Measurements from ENCODE around the gene NFASC.

DNA sequence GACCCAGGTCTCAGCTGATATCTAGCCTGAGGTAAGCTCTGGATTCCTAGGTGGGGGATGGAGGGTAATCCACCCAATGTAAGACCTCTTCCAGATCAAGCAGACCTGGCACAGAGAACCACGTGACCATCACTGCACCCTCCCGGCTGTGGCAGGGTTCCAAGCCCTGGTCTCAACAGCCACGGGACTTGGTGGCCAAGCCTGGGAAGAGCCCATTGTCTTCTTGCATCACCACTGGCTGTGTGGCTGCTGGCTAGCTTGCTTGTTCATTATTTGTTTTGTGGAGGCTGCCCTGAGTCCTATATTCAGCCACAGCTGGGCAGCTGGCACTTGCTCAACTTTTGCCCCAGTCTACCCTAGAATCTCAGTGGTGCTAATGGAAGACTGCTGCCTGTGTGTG, 24.1 kb upstream of the NFASC start:
- TF ChIP-seq POLR2AphosphoS5 (IDR thresholded peaks at IDR 0.05; ENCODE audit: borderline replicate concordance, low read depth, low read length) (no peak), EZH2 (IDR thresholded peaks at IDR 0.05) (no peak)
